HCEC 1CT (cell line): ENCODE data around the gene SLC51B.
A peak's percentile ranks its signal among the peaks of the same experiment; 100 is the strongest.
"Not testable (repeated sequence)": the region's sequence is repeated elsewhere in the genome, so short reads cannot be mapped to it uniquely, and the experiment has no call there.

Experiments
- DNase-seq: peaks from one replicate; pipeline ENCODE4 v3.0.0-alpha.2; 2017

Gene SLC51B

DNA sequence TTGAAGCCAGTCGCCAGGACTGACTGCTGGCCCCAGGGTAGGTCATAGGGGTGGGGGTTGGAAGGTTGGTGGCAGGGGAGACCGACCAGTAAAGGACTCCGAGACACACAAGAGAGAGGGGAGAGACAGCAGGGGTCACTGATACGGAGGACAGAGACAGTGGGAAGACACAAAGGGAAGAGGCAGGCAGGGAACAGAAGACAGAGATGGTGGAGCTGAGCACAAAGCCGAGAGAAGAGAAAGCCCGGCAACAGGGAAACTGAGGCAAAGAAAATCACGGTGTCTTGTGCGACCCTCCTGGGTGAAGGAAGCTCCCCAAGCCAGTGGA lies 22.1 kb downstream of the SLC51B start:
- no peak for DNase-seq

- DNase-seq: no peak
Measured at GRCh38 chr15:65067645-65068402, 22.6 kb downstream of the SLC51B start, which contains the start of gene RASL12. TSS of gene RASL12 (minus strand) at chr15:65067991. CDS start at chr15:65067835, 156 bp downstream.

- DNase-seq: no peak
Measured at GRCh38 chr15:65068403-65068788, 23.2 kb downstream of the SLC51B start.

- peak; percentile 97 for DNase-seq
Measured at GRCh38 chr15:65069179-65069578, 24.0 kb downstream of the SLC51B start.

DNA sequence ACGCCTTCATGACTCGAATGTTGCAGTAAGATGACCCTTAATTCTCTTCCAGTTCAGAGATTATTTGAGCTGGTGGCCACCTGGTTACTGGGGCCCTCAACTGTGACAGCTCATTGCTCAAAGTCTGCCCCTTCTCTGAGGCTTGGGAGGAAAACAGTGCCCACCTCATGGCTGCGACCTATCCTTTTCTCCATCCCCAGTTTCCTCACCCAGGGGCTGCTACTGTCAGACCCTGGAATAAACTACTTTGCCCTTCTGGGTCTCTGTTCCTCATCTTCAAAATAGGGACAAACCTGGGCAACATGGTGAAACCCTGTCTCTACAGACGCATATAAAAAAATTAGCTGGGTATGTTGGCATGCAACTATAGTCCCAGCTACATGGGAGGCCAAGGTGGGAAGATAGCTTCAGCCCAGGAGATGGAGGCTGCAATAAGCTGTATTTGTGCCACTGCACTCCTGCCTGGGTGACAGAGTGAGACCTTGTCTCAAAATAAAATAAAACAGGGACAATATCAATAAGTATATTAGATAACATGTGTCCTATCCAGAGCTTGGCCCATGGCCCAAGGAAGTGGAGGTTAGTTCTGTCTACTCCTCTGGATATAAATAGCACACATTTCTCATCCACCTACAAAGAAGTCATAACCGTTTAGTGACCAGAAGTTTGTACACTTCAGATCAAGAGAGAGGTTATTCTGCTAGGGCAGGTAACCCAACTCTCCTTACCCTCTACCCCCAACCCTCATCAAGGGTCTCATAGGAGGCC lies 24.8 kb downstream of the SLC51B start:
- DNase-seq: no peak

DNA sequence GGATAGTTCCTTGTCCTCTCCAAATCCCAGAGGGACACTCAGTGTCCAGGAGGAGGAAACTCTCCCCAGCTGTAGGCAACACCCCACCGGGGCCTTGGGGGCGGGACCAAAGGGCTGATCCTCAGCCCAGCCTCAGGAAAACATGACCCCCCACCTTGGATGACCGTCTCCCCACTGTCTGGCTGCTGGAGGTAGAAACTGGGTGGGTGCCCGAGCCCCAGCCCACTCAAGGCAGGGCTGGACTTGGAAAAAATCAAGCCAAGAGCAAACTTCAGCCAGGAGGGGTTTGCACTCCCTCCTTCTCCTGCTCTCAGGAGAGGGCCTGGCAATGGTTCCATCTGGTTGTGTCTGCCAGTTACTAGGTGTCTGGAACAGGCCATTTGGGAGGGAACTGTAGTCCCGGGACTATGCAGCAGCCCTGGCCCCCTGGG lies 26.2 kb downstream of the SLC51B start:
- DNase-seq: no peak

DNA sequence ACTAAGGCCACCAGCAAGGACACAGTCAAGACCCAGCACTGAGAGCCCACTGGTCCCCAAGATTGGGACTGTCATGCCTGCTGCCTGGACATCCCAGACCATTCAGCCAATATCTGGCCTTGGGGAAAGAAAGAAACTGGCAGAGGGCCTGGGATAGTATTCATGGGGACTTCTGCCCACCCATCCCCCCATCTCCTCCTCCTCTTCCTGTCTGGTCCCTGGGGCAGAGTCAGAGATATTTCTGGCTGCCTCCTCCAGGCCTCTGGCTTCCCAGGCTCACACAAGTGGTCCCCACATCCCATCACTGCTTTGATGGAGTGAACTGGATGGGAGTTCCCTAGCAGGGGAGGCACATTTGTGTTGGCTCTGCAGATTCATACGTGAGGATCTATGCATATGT lies 26.8 kb downstream of the SLC51B start:
- DNase-seq: no peak

GRCh38 chr15:65072617-65073016 lies 27.4 kb downstream of the SLC51B start:
- no peak for DNase-seq

DNA sequence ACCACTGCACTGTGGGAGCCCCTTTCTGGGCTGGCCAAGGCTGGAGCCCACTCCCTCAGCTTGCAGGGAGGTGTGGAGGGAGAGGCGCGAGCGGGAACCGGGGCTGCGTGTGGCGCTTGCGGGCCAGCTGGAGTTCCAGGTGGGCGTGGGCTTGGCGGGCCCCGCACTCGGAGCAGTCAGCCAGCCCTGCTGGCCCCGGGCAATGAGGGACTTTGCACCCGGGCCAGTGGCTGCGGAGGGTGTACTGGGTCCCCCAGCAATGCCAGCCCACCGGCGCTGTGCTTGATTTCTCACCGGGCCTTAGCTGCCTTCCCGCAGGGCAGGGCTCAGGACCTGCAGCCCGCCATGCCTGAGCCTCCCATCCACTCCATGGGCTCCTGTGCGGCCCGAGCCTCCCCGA lies 29.8 kb downstream of the SLC51B start:
- not testable (repeated sequence) for DNase-seq

- not testable (repeated sequence) for DNase-seq
Measured at GRCh38 chr15:65075607-65076395, 30.6 kb downstream of the SLC51B start.

DNA sequence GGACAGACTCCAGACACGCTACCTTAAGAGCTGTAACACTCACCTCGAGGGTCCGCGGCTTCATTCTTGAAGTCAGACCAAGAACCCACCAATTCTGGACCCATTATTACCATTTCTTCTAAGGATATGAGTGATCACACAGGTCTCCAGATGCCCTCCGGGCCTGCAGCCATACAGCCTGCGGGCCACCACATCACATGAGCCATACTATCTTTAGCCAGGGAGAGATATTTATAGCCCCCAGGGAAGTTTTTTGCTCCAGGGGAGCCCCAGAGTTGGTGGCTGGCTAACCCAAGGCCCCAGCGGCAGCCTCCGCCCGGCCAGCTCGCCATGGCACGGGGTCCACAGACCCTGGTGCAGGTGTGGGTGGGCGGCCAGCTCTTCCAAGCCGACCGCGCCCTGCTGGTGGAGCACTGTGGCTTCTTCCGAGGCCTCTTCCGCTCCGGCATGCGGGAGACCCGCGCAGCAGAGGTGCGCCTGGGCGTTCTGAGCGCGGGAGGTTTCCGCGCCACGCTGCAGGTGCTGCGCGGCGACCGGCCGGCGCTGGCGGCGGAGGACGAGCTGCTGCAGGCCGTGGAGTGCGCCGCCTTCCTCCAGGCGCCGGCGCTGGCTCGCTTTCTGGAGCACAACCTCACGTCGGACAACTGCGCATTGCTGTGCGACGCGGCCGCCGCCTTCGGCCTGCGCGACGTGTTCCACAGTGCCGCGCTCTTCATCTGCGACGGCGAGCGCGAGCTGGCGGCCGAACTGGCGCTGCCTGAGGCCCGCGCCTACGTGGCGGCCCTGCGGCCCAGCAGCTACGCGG lies 31.5 kb downstream of the SLC51B start, which contains the start of gene KBTBD13:
KBTBD13 (plus strand) TSS at position 261 of the 805 bp plus-strand sequence; CDS start at position 331, 70 bp downstream.
- no peak for DNase-seq

GRCh38 chr15:65077291-65077980 lies 32.2 kb downstream of the SLC51B start:
- DNase-seq: no peak

- no peak for DNase-seq
Measured at GRCh38 chr15:65077981-65078352, 32.8 kb downstream of the SLC51B start.

DNA sequence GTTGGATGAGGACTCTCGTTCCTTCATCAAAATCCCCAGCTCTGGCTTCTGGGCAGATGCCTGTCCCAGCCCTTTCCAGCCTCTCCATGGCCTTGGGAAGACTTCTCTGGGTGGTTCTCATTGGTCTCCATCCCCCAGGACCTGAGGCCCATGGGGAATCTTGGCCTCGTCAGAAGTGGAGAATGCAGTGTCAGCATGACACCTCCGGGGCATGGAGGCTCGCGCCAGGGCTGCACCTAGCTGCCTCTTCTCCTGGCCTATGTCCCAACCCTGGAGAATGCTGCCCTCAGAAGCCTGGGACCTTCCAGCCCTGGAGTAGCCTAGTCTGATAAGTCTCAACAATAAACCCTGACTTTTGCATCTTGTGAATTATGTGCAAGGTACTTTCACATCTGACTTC lies 34.4 kb downstream of the SLC51B start:
- DNase-seq: no peak

GRCh38 chr15:65081270-65081669 lies 36.1 kb downstream of the SLC51B start:
- DNase-seq: no peak

DNA sequence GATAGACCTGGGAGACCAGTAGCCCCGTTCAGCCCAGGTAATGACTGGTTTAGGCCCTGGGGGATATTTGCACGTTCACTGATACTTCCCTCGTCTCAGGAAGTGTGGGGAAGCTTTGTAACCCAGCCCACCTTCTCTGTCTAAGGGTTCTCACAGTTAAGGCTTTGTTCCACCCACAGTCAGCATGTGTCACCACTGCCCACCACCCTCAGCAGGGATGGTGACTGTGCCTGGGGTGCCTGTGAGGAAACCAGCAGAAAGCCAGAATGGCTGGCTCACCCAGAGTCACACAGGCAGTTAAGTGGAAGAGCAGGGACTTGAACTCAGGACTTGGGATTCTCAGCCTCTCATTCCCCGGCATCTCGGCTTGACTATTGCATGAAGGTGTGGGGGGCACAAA lies 36.6 kb downstream of the SLC51B start:
- no peak for DNase-seq

GRCh38 chr15:65082303-65082953 lies 37.2 kb downstream of the SLC51B start:
- no peak for DNase-seq

DNA sequence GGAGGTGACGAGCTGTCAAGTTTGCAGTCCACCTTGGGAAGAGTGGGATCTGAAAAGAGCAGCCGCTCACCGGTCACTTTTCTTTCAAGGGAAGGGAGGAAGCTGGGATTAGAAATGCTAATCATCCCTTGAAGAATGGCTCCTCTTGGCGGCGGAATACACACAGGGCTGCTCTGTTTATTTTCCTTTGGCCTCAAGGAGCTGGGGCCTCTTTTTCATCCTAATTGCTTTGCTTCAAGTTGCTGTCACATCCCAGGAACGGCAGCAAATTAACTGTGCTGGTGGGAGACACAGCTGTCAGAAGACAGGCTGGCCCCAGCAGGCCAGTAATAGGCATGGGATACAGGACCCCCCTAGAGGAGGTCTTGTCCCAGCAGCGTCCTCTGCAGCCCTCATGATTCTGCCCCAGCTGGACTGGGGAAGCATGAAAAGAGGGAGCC lies 38.1 kb downstream of the SLC51B start:
- peak; percentile 62 for DNase-seq

GRCh38 chr15:65084500-65085206 lies 39.5 kb downstream of the SLC51B start:
- DNase-seq: no peak

DNA sequence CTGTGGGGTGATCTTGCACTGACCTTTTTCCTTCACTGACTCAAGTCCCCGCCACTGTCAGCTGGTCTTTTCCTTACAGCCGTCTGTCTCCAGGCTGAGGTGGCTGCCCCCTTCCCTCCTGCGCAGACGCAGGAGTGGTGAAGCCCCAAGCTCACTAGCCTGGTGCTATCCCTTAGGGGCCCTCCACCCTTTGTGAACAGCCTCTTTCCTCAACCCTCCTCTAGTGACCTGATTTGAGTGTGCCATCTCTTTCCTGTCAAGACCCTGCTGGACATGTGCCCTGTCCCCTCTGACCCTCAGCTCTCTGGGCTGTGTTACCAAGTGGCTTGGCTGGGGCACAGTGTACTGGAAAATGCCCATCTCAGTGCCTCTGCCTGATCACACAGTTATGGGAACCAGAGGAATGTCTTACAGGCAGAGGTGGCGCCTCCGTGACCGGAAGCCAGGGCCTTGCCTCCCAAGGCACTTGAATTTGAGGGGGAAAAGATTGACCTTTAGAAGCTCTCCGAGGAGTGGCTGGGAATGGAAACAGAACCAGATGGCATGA lies 40.1 kb downstream of the SLC51B start:
- no peak for DNase-seq
